Anterior cingulate cortex (tissue), 58 donors: Measurements from ENCODE around the gene SYNGAP1.

Source experiments
- DNase-seq, 58 donors: peaks; one replicate each; lab custom pipeline; 2025; lab: John Stamatoyannopoulos, UW

The SYNGAP1 gene

DNA sequence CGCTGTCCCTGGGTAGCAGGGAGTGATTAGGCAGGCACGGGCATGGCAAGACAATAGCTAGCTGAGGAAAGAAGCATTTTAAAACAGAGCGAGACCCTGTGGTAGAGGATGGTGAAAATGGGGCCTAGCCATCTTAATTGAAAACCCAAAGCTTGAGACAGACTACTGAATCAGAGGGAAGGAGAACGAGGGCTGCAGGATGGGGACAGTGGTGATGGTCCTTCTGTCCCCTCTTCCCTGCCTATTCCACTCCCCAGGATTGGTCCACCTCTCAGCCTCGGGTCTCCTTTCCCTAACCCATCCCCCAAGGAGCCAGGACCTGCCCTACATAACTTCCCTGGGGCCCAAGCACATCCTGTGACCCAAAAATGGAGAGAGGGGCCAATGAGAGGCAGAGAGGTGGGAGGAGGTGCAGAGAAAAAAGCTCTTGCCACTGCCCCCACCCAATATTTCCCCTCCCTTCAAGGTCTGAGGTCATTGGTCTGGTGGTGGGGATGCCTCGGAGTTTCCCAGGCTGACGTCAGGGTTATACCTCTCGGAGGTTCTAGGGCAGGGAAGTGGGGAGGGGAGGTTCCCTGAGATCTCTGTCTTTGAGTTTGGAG, 1.1 kb upstream of the SYNGAP1 start:
- no peak for DNase-seq

DNA sequence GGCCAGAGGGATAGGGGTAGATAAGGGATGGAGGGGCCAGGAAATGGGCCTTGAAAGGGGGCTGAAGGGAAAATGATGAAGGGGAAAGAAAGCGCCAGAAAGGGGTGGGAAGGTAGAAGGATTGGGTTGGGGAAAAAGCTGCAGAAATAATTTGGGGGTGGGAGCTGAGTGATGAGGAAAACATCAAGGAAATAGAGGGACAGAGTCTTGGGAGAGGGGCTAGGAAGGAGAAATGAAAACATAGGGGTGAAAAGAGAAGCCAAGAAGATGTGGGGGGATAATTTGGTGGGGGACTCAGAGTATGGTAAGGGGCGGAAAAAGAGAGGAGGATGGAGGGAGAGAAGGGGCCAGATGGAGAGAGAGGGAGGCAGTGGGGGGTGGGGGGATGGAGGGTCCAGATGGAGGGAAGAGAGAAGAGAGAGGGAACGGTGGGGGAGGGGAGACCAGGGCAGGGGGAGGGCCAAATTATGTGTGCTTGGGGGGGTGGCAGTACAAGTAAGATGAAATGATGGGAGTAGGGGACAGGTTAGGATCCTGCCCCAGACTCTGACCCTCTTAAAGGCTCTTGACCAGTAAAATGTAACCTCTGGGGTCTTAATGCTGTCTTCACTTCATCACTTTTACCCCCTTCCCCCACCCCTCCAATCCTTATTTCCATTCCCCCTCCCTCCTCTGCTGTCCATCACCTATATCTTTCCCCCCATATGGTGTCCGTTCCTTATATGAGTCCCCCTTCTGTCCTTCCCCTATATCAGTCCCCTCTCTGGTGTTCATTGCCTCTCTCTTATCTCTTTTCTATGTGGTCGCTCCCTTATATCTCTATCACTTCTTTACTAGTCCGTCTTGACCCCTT, 852 bp downstream of the SYNGAP1 start:
- DNase-seq = no peak

DNA sequence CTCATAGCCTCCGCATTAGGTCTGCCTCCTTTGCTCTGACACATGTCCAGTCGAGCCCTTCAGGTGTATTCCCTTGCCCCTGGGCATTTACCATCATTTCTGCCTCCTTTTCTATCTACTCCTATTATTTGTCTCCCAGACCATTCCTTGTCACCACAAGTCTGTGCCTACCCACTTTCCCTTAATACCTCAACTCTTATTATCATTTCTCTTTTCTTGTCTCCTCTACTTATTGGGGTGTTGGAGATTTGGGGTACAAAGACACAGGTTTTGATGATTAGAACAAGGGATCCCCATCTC, 1.4 kb downstream of the SYNGAP1 start:
- no peak for DNase-seq

DNA sequence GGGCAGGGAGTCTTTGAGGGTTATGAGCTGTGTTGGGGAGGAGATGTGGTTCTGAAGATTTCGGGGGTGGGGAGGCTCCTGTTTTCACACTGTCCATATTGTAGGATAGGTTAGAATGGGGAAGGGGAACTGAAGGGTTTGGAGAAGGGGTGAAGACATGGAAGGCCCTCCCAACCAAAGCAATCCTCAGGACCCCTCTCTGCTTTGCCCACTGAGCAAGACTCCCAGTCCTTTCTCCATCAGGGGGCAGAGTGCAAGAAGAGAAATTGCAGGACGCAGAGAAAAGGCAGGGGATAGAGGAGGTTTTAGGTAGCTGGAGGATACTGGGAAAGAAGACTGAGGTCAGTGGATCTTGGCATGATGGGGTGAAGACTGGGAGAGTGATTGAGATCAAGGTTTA, 3.9 kb downstream of the SYNGAP1 start:
- DNase-seq = no peak

DNA sequence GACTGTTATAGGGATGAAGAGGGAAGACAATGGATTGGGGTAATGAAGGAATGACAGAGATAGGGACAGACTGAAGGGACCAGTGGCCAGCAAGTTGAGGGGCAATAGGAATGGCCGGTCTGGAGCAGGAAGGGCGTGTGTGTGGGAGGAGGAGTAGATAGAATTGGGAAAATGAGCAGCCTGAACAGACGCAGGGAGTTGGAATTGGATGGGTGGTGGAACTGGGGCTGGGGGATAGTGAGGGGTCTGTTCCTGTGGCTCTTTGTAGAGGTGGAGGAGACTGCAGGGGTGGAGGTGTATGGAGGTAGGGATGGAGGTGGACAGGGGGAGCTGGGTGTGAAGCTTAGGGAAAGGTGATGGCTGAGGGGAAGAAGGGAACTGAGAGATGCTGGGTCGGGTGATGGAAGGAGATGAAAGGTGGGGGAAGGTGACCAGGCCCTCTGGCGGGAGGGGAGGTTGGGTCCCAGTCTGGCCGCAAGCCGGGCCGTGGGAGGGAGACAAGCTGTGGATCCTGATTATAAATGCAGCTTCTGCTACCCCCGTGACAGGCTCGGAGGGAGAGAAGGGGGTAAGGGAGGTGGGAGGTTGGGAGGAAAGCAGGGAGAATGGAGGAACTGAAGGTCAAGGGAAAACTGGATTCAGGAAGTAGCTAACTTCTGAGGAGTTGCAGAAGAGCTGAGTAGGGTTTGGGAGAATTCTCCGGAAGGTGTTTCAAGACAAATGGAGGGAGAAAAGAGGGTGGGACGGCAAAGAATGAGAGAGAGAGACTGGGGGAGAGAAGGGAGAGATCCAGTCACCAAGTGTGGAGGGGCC, 5.2 kb downstream of the SYNGAP1 start:
- peak in 13 of 58 donors; percentile 9 to 46 (median 32) for DNase-seq

DNA sequence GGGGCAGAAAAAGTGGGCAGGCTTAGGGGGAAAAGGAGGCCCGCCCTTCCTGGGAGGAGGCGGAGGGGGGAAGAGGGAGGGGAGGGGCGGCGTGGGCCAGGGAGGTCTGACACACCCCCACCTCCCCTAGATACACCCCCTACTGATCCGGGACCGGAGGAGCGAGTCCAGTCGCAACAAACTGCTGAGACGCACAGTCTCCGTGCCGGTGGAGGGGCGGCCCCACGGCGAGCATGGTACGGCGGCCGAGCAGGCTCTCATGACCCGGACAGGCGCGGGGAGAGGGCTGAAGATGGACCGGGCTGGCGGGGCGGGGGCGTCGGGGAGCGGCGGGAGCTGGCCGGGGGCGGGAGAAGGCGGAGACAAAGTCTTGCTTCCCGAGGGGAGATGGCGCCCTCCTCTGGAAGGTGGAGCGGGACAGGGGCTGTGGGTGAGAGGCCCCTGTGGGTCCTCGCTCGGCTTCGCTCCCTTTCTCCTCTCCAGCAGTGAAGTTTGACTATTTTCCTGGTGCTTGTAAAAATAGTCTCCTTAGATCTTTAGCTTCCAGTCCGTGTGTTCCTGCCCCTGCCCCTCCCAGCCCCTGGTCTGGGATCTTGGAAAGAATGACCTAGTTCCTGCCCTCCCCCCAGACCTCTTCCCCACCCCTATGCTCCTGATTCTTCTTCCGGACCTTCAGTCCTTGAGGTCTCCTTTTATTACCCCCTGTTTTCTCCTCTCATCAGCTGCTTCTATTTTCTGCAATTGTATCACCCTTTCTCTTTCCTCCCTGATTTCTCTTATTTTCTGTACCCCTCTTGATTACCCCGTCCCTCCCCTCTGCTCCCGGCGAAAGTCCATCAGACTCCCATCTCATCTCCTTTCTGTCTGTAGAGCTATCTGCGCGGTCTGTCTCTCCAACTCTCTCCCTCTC, 6.1 kb downstream of the SYNGAP1 start:
- DNase-seq = peak in 56 of 58 donors; percentile 17 to 87 (median 74)

DNA sequence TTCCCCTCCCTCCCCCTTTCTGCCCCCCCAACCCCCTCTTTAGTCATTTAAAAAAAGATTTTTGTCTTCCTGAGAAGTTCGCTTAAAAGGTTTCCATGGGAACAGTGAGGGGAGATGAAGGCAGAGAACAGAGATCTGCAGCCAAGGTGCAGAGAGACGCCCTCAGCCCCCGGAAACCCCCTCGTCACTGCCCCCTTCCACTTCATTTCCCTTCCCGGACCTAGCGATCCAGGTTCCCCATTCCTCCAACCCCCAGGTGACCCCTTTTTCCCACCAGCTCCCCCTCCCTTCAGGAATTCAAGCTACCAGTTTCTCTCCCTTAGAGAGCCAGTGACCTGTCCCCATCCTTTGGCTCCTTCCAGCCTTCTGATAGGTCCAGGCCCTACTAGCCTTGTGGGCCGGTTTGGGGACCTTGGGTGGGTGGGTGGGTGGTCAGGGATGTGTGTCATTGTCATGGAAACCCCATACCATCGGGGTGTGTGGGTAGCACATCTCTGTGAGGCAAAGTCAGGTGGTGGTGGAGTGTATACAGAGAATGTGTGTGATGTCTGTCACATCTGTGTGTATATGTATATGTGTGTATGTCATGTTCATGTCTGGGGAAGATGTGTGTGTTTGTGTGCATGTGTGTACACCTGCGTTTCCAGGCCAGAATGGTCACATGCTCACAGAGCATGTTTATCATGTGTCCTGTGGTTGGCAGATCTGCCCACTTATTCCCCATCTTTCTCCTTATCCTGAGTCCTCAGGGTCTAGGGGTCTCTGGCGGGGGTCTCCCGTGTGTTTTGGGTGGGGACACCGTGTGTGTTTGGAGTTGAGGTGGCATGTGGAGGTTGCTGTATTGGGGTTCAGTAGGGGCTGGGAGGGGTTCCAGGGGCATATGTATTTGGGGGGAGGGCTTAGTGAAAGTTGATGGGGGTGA, 7.0 kb downstream of the SYNGAP1 start:
- DNase-seq = peak in 13 of 58 donors; percentile 7 to 59 (median 37)

DNA sequence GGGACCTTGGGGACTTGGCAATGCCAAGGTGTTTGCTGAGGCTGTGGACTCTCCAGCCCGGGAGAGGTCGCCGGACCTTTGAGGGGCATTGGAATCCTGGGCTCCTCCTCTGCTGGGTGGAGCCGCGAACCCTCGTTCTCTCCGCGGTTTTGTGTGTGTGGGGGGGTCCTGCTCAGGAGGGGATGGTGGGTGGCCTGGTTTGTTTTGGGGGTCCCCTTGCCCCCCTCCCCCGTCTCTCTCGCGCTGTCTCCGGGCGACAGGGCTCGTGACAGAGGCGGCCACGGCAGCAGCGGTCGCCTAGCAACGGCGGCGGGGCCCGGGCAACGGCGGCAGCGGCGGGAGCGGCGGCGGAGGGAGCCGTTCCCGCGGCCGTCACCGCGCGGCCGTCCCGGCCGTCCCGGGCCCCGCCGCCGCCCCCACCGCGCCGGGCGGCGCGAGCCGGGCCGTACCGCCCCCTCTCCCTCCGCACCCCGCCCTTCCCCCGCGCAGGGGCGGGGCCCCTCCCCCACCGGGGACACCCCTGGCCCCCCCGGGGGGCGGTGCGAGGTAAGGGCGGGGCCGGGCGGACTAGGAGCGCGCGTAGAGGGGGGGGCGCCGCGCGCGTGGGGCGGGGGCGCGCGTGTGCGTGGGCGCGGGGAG, 7.8 kb downstream of the SYNGAP1 start:
- peak in 40 of 58 donors; percentile 3 to 70 (median 40) for DNase-seq

DNA sequence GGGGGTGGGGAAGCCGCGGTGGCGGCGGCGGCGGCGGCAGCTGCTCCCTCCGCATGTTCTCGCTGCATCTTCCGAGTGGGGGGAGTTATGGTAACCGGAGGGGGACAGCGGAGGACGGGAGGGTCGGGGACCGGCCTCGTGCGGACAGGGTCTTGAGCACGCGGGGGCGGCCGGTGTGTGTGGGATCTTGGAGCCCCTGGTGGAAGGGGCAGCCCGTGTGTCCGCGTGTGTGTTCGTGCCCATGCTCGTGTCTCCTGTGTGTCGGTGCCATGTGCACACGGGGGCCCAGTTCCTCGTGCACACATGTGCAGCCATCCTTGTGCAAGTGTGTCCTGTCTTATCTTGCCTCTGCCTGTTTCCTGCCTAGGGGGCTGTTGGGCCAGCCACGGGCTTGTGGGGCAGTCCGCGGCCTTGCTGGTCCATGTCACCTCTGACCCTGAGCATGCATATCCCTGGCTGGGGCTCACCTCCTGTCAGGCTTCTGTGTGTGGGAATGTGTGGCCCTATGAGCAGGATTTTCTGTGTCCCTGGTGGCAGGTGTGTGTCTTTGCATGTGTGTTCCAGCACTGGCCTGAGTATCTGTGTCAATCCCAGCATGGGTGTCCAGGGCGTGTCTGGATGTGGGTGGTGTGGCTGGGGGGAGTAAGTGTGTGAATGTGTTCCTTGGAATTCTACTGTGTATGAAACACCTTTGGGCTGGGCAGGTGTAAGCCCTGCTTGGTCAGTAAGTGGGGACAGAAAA, 8.5 kb downstream of the SYNGAP1 start:
- DNase-seq = peak in 3 of 58 donors; percentile 11 to 38 (median 18)

DNA sequence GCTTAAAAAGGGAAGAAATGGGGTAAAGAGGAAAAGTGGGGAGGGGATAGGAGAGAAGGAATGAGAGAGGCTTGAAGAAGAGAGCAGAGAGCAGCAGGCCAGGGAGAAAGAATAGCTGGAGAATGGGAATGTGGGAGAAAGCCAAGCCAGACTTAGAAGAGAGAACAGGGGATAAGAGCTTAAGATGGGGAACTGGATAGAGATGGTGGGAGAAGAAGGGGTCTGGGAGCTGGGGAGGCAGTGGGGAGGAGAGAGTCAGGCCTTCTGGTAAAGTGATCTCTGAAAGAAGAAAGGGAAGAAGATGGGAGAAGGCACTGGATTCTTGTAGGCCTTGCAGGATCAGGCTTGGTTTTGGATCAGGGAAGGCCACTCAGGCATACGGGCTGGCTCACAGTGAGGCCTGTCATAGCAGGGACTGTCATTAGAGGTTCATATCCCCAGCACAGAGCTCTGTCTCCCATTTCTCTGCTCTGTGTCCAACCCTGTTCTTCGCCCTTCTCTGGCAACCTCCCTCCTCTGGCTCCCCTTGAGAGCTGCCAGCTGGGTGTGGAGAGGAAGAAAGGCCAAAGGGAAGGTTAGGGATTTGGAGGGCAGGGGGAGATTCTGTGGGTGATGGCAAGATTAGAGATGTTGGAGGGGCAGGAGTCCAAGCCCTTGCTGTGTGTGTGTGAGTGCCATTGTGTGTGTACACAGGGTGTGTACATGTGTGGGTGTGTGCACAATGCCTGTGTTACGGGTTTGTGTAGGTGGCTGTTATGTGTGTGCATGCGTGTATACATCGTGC, 9.3 kb downstream of the SYNGAP1 start:
- DNase-seq = peak in 4 of 58 donors; percentile 7 to 19 (median 8)

DNA sequence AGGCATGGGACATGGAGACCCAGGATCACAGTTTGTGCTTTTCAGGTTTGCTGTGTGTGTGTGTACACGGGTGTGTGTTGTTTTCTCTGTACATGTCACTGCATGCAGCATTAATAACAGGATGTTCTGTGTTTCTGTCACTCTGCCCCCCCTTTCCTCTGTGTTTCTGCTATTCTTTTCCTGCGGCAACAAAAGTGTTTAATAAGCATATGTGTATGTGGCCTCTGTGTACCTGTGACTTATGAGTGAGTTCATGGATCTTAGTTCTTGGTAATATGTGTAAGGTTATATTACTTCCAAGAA, 9.8 kb downstream of the SYNGAP1 start:
- DNase-seq = no peak

DNA sequence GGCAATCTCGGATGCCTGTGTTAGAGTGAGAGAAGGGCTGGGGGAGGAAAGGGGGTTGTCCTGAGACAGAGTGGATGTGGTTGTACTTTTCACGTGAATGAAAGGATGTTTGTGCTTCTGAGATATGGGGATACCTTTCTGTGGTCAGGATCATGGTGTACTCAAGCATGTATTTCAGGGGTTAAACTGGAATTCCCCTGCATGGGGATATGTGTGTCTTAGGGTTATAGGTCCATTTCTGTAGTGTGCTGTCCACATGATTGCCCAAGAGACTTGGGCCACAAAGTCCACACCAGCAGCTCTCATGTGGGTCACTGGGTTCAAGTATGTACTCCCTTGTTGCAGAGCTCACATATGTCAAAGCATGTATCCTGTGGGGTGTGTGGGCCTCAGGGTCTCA, 10.5 kb downstream of the SYNGAP1 start:
- no peak for DNase-seq

DNA sequence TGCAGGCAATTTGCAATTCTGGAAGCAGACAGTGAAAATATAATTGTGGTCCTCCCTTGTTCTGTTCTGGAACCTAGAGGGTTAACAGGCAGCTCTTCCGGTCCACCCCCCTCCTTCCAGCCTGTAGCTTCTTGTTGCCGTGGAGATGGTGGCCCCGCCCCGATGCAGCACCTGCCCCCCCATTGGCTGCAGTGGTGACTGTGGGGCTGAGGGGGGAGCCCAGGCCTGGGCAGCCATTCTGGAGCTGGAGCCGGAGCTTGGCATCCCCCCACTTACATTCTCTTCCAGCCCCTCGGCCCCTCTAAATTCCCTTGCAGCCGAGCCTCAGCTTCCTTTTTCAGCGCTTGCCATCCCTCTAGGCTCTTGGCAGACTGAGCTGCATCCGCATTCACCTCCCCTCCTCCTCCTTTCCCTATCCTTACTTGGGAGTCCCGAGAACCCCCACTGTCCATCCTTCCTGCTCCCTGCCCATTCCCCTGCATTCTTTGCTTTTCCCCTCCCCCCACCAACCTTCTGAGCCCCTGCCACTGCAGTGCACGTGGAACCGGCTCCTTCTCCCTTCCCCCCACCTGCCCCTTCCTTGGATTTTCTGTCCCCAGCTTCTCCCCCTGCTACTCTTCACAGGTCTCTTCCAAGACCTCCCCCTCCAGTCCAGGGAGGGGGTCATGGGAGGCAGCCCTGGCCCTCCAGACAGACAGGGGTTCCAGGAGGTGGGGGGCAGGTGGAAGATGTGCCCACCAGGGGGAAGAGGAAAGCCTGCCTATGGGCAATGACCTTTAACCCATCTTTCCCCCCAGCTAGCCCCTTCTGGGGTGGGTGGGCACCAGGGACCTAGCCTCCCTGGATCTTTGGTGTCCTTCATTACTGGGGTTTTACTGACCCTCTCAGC, 11.4 kb downstream of the SYNGAP1 start:
- DNase-seq = peak; percentile 16 to 92 (median 75)

DNA sequence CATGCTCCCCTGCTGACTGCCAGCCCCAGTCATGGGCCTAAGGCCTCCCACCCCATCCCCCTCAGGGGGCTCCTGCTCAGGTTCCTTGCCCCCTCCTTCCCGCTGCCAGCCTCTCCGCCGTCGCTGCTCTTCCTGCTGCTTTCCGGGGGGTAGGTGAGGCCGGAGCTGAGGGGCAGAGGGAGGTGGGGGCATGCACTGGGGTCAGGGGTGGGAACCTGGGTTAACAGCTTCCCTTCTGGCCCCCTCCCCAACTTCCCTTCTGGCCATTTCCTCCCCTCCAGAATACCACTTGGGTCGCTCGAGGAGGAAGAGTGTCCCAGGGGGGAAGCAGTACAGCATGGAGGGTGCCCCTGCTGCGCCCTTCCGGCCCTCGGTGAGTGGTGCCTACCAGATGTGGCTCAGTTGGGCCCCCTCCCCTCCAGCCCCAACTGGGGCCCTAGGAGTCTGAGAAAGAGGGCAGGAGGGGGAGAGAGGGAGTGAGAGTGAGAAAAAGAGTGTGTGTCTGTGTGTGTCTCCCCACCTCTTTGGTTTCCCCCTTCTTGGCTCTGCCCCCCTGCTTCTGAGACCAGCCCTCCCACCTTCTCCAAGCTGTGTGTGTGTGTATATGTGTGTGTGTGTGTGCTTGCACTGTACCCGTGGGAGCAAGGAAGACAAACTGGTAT, 12.1 kb downstream of the SYNGAP1 start:
- no peak for DNase-seq

DNA sequence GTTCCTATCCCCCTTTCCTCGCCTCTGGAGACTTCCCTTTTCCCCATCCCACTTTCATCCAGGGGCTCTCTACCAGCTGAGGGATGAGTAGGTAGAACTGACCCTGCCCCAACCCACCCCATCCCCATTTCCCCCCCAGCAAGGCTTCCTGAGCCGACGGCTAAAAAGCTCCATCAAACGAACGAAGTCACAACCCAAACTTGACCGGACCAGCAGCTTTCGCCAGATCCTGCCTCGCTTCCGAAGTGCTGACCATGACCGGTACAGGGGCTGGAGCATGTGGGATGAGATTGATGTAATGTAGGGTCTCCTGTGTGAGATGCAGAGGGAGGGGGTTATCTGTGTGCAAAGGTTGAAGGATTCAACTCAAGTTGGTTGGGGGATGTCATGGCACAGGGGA, 12.7 kb downstream of the SYNGAP1 start:
- no peak for DNase-seq
